HL-60/S4 (cell line): ENCODE data around the gene ST6GALNAC4.

Experiments
- in situ Hi-C: fragments of 300-500 bp; cut with MboI; formaldehyde crosslinking; loops from 2 replicates; pipeline ENCODE4 v1.14.3; 2022; ENCODE audit warnings: low sequenced_read_pairs

Gene ST6GALNAC4

GRCh38 chr9:127917603-127918002 is 762 bp upstream of the ST6GALNAC4 start:
- in situ Hi-C loops = loop anchor here (10.0 to 25.0 kb wide), 2 partner anchors 323 to 705 kb away; no protein-coding TSS in a partner anchor

- in situ Hi-C loops = loop anchor here (10.0 to 25.0 kb wide), 2 partner anchors 321 to 704 kb away; no protein-coding TSS in a partner anchor
These were observed 781 bp downstream of the ST6GALNAC4 start for GRCh38 chr9:127915801-127916719.

DNA sequence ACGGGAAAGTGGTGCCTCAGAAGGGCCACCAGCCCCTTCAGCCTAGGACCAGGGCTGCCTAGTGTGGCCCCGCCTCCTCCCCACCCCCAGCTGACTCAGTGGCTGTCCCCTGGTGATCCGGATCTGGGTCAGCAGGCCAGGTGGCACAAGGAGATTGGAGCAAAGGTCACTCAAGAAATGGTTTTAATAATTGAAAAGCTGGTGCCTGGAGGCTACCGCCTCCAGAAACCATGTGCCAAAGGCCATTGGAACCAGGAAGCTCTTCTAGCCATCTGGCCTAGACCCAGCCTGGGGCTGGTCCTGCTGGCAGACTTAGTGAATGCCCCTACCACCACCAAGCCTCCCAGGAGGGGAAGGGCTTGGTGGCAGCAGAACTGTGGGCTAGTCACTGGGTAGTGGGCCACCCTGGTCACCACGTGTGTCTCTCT is 1.5 kb downstream of the ST6GALNAC4 start:
- in situ Hi-C loops = loop anchor here (10.0 to 25.0 kb wide), 2 partner anchors 321 to 703 kb away; no protein-coding TSS in a partner anchor

- in situ Hi-C loops = loop anchor here (10.0 to 25.0 kb wide), 2 partner anchors 319 to 701 kb away; no protein-coding TSS in a partner anchor
These were observed 3.2 kb downstream of the ST6GALNAC4 start for GRCh38 chr9:127913682-127914081.

DNA sequence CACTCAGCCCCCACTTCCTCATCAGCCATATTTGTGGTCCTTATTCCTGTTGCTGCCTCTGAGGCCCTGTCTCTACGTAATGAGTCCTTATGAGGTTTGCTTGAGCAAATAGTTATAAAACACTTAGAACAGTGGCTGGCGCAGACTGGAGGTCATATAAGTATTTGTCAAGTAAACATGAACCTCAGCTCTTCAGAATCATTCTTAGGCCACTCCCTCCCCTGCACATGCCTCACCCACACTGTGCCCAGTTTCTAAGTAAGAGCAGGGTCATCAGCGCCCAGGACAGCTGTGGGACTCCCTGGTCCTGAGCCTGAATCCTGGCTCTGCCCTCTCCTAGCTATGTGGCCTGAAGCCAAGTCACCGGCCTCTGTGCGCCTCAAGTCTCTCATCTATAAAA is 4.0 kb downstream of the ST6GALNAC4 start:
- in situ Hi-C loops = loop anchor here (10.0 to 25.0 kb wide), 2 partner anchors 318 to 701 kb away; no protein-coding TSS in a partner anchor

- in situ Hi-C loops = loop anchor here (10.0 to 25.0 kb wide), 2 partner anchors 317 to 700 kb away; no protein-coding TSS in a partner anchor
These were observed 4.5 kb downstream of the ST6GALNAC4 start for GRCh38 chr9:127912296-127912695.

DNA sequence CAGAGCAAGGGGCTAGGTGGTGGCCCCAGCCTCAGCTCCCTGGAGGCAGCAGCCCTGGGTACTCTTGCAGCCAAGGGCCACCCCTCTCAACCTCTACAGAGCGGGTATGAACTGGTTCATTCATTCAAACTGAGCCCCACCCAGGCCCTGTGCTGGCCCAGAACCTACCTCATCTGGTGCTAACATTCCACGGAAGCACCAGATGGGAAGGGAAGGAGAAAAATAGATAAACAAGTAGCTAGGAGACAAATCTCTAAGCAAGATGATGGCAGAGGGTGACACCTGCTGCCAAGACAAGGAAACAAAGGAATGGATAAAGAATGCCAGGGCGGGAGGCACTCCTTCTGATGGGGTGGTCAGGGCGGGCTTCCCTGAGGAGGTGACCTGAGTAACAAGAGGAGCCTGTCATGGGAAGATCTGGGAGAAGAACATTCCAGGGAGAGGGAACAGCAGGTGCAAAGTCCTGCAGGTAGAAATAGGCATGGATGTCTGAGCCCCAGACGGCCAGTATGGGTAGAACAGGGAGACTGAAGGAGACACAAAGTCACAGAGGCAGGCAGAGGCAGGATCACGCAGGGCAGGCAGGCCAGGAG is 6.1 kb downstream of the ST6GALNAC4 start:
- in situ Hi-C loops = loop anchor here (10.0 to 25.0 kb wide), 2 partner anchors 316 to 698 kb away; no protein-coding TSS in a partner anchor

DNA sequence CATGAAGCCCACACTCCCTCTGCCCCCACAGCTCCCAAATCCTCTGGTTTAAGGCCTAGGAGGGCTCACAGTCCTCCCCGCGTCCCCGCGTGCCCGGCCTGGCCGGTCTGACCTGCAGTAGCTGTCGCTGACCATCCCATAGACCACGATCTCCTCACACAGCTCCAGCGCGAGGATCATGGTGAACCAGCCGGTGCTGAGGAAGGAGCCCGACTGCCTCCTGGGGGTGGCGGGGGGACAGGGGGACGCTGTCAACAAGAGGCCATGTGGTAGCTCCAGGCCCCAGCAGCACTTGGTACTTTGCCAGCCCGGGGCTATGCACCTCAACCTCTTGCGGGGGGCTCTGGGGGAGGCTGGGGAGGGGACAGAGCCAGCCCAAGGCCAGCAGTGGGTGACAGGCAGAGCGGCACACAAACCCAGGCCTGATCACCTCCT is 7.0 kb downstream of the ST6GALNAC4 start:
- in situ Hi-C loops = loop anchor here (10.0 to 25.0 kb wide), 2 partner anchors 315 to 698 kb away; no protein-coding TSS in a partner anchor

GRCh38 chr9:127908660-127908926 is 8.2 kb downstream of the ST6GALNAC4 start:
- in situ Hi-C loops = loop anchor here (25.0 kb wide), 1 partner anchor 696 kb away; no protein-coding TSS in a partner anchor

DNA sequence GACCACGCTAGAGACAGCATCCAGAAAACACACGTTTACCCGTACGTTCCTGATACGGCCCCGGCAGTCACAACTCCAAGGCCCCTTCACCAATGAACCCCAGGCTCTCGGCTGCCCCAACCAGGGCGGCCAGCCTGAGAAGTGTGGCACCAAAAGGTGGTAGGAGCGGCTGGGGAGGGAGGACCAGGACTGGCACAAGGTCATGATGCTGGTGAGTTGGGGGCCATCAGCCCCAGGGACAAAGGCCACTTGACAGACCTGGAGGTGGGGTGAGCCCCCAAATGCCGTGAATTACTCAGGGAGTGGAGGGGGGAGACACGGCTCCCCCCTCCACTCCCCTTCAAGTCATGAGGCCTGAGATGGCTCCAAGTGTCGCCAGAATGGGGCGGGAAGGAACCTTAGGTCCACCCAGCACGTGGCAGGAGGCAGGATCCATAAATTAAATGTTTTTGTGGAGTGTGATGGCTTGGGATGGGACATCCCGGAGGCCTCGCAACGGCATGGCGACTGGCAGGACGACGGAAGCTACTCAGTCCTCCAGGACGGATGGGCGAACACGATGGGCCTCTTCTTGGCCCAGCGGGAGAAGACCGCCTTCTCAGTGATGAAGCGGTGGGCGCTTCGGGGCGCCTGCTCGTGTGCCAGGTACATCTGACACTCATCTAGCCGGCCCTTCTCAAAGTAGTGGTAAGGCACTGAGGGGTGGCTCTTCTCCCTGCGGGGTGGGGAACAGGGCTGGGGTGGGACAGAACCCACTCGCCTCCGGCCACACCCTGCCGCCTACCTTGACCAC is 8.8 kb downstream of the ST6GALNAC4 start:
- in situ Hi-C loops = loop anchor here (25.0 kb wide), 1 partner anchor 696 kb away; no protein-coding TSS in a partner anchor

DNA sequence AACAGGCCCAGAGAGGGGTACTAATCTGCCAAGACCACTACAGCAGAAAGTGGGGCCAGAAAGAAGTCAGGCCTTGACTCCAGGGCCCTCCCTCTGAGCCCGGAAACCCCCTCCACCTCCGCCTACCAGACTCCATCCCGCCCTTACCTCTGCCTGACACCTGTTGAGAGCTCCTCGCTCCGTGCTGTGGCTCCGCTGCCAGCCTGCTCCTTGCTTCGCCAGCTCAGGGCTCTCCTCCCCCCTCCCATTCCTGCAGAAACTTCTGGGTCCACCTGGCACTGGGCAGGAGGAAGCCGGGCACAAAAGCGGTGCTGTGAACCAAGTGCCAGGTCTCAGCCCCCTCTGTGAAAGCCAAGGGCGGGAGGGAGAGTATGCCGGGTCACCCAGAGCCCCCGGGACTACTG is 11.1 kb downstream of the ST6GALNAC4 start:
- in situ Hi-C loops = loop anchor here (25.0 kb wide), 1 partner anchor 693 kb away; no protein-coding TSS in a partner anchor

DNA sequence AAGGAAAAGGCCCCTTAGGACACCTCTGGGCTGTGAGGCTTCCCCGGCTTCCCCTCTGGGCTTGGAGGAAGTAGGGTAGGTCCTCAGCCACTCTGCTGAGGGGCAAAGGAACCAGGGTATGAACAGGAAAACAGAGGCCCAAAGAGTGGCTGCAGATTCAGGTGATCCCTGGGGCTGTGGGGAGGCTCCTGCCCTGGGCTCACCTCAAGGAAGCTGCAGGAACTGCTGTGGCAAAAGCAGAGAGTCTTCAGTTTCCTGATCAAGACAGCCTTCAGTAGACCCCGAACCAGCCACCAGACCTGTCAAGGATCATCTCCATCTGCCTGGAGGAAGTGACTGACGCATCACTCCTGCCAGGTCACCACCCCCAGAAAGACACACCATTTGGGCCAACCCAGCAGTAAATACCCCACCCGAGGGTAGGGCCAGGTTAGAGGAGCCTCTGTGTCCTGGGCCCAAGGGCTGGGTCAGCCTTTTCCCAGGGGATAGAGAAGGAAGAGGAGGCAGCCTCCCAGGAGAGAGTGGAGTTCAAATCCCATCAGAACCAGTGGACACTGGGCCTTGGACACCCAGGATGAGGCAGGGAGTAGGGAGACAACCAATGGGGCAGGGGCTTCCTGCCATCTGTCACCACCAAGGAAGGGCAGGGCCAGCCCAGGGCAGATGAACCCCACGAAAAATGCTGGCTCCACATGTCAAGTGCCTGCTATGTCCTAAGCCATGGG is 11.7 kb downstream of the ST6GALNAC4 start:
- in situ Hi-C loops = loop anchor here (25.0 kb wide), 1 partner anchor 693 kb away; no protein-coding TSS in a partner anchor

GRCh38 chr9:127904561-127905003 is 12.3 kb downstream of the ST6GALNAC4 start:
- in situ Hi-C loops = loop anchor here (25.0 kb wide), 1 partner anchor 692 kb away; no protein-coding TSS in a partner anchor

- in situ Hi-C loops = loop anchor here (25.0 kb wide), 1 partner anchor 692 kb away; no protein-coding TSS in a partner anchor
These were observed 13.0 kb downstream of the ST6GALNAC4 start for GRCh38 chr9:127903557-127904475.

DNA sequence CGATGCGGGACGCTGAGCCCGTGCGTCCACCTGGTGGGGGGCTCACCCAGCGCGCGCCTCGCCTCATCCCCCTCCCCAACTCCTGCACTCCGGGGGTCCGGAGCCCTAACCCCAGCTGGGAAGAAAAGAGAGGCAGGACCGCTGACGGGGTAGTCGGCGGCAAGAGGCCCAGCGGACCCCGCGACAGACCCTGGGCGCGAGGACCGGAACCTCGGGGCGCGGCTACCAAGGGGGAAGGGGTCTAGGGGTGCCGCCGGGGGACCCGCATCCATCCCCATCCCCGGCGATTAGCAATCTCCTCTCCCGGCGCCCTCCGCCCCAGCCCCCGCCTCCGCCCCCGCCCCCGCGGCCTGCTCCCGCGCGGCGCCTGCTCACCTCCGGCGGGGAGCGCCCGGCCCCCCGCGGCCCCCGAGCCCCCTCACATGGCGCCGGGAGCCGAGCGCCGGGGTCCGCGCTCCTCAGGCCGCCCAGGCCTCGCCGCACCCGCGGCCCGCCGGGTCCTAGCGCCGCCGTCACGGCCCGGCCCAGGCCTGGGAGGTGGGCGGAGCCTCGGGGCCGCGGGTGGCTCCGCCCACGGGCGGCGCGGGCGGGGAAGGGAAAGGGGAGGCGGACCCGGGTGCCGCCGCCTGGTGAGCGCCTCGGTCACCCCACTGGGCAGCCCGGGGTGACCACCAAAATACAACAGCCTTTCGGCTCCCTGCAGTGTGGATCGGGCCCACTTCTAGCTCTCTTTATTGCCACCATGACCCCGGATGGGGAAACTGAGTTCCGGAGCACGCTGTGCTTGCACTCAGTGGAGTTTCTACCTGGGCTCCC is 17.5 kb downstream of the ST6GALNAC4 start, which contains the start of gene ST6GALNAC6:
Gene ST6GALNAC6 (minus strand): TSS at position 476 of the 816 bp plus-strand sequence. CDS start 1,622 bp downstream, outside the sequence.
- in situ Hi-C loops = no loop called here

DNA sequence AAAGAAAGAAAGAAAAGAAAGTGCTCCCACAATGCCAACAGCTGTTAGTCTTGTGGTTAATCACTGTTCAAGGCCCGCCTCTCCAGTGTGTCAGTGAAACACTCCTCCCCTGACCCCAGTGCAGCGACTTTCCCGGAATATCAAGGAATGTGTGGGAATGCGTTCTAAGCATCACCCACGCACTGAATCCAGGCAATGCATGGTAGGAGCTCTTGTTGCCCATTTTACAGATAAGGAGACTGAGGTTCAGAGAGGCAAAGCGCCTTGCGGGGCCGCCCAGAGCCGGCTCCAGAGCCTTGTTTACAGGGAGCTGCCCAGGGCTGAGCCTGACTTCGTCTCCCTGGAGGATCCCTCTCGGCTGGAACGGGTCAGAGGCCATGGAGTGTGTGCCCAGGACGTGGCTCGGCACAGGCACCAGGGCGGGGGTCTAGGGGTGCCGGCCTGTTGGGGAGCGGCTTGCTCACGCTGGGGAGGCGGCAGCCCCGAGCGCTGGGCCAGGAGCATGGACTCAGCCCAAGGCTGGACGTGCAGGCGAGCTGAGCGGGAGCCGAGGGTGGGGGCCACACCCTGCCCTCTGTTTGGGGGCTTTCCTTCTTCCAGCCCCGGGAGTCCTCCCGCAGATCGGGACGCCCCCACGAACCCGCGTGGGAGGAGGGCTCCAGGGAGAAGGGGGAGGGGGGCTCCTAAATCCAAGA is 18.3 kb downstream of the ST6GALNAC4 start:
- in situ Hi-C loops = no loop called here

DNA sequence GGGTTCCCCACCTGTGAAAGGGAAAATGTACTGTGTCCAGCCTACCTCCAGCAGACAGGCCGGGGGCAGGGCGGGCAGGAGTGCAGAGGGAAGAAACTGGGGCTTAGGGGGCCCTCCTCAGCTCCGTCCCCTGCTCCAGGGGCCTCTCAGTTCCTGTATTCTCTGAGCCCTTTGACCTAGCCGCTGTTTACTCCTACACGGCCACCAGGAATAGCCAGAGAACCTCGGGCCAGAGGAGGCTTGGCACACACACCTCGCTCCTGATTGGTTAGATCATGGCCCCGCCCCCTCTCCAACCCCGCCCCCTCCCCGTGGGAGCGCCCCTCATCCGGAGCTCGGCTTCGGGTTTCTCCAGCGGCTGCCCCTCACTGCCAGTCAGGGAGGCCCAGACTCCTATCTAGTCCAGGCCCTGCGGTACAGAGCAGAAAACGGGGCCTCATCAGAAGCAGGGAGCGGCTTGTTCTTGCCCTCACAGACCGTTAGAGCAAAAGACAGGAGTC is 19.6 kb downstream of the ST6GALNAC4 start:
- in situ Hi-C loops = no loop called here
